Retinal pigment epithelial cell (primary cell): ENCODE results near the gene CYP51A1.
A peak's percentile ranks its signal among the peaks of the same experiment; 100 is the strongest.

Experiments used
- DNase-seq: peaks from one replicate; pipeline ENCODE4 v3.0.0-alpha.2; 2010; ENCODE audit warnings: low read depth
- H3K4me3 ChIP-seq: 2 replicates; pipeline ENCODE4 v1.5.1; 2011; ENCODE audit warnings: mild to moderate bottlenecking, low read length, control low read depth, moderate library complexity
- TF ChIP-seq, protein P1 (sequence below): conservative IDR thresholded peaks from 2 replicates; pipeline ENCODE4 v1.5.1; 2011; ENCODE audit warnings: low read depth, low read length, control low read depth, inconsistent platforms

CYP51A1 gene

DNA sequence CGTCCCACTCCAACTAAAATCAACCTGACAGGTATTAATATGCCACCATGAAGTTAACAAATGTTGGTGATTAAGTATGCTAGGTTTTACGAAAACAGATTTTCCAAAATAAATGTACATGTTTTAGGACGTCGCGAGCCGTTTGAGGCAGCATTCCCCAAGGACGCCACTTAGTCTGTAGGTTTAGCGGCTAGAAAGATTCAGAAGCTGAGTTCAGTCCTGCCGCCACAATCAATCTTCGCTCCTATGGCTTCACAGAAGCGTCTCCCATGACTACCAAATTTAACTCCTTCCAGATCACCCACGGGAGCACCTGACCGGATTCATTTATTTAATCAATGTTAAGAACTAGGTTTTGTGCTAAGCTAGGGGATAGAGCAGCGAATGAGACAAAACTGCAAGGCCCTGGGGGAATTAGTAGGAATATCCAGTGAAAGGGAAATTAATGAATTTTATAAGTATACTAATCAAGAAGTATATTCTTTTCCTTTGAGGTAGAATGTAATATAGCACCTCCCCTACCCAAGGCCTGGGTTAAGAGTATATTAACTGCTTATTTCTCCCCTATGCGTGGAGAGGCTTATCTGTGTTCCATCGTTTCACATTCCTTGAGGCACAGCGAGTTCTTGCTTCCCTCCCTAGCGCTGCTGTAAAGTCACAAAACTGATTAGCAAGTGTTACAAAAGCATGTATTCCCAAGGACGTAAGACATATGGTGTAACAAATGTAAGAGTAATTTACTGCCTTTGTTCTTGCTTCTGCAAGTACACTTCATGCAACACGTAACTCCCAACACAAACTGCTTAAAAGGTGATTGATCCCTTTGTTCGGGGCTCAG is 994 bp upstream of the CYP51A1 start:
- TF ChIP-seq, protein P1, sequence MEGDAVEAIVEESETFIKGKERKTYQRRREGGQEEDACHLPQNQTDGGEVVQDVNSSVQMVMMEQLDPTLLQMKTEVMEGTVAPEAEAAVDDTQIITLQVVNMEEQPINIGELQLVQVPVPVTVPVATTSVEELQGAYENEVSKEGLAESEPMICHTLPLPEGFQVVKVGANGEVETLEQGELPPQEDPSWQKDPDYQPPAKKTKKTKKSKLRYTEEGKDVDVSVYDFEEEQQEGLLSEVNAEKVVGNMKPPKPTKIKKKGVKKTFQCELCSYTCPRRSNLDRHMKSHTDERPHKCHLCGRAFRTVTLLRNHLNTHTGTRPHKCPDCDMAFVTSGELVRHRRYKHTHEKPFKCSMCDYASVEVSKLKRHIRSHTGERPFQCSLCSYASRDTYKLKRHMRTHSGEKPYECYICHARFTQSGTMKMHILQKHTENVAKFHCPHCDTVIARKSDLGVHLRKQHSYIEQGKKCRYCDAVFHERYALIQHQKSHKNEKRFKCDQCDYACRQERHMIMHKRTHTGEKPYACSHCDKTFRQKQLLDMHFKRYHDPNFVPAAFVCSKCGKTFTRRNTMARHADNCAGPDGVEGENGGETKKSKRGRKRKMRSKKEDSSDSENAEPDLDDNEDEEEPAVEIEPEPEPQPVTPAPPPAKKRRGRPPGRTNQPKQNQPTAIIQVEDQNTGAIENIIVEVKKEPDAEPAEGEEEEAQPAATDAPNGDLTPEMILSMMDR = no peak
- peak overlapping the region; percentile 93 for H3K4me3 ChIP-seq
- DNase-seq = no peak

DNA sequence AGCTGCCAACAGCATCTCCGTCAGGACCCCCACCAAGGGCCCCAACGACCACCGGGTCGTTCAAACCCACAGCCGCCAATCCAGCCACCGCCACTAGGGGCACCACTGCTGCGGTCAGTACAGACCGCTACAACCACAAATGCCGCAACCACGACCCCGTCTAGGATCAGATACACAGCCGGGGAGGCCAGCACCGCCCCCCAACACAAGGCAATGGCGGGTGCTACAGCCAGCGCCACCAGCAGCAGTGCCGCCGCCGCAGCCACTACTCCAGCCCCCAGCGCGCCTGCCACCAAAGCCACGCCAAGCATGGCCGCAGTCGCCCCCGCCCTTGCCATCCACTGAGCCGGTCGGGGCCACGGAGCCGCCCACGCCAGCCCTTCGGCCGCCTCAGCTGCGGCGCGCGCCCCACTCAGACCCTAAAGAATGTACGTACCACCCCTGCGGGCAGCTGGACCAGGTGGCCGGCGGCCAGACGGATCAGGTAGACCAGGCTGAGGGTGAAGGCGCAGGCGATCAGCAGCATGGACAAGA is 473 bp downstream of the CYP51A1 start:
- TF ChIP-seq, protein P1 = peak; percentile 90
- peak; percentile 39 for DNase-seq
- peak overlapping the region; percentile 93 for H3K4me3 ChIP-seq

DNA sequence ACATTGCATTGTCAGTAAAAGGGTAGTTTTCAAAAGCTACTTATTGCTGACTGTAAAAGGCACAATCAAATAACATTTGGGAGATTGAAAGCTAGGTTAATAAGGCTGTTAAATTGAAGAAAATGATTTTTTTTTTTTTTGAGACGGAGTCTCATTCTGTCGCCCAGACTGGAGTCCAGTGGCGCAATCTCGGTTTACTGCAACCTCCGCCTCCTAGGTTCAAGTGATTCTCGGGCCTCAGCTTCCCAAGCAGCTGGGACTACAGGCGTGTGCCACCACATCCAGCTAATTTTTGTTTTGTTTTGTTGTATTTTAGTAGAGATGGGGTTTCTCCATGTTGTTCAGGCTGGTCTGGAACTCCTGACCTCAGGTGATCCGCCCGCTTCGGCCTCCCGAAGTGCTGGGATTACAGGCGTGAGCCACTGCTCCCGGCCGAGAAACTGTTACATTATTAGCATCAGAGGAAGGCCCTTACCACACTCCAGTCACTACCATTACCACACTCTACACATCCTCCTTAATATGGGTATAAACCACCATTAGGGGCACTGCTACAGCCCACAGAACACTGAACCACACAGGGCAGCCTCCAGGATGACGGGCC is 1.0 kb downstream of the CYP51A1 start:
- TF ChIP-seq, protein P1 = no peak
- peak overlapping the region; percentile 93 for H3K4me3 ChIP-seq
- no peak for DNase-seq

DNA sequence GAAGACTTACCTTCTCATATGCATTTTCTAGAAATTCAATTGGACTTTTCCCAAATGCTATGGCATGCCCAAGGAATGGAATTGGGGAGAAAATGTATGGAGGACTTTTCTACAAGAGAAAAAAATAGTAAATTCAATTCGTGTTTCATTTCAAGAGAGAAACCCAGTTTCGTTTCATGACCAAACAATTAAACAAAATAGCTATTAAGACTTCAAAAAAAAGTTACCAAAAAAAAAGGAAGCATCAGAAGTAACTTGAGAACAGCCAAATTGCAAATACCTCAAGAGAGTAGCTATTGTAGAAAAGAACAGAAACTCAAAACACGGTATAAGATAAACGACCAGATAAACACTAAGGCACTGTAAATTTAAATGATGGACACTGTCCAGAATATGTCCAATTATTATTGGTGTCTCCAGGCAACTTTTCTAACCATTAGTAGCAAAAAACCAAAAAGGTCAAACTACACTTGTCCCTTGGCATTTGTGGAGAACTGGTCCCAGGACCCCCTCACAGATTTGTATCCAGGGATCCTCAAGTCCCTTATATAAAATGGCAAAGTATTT is 2.4 kb downstream of the CYP51A1 start:
- peak overlapping the region; percentile 93 for H3K4me3 ChIP-seq
- TF ChIP-seq, protein P1 = no peak
- DNase-seq = no peak

DNA sequence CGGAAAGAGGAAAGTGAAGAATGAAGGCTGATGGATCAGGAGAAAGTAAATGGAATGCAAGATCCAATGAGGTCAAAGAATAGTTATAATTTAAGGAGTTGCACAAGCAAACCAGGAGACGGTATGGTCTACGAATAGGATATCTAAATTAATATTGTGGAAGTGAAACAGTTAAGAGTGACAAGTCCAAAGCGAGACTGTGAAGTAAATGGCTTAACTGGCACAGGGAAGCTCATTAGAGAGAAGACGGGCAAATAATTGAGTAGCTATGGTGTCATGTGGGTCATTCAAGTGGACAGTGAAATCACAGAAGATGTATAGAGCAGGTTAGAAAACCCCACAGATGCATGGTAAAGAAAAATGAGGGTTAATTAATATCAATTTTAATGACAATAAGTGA is 3.2 kb downstream of the CYP51A1 start:
- TF ChIP-seq, protein P1 = no peak

DNA sequence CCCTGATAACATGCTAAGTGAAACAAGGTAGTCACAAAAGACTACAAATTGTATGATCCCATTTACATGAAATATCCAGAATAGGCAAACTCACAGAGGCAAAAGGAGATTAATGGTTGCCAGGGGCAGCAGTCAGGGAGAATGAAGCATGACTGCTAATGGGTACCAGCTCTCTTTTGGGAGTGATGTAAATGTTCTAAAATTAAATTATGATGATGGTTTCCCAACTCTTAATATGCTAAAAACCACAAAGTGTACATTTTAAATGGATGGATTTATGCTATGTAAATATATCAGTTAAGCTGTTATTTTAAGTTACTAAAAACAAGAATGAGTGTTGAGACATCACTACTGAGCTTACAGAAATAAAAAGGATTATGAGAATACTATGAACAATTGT is 12.6 kb downstream of the CYP51A1 start:
- no peak overlapping the region for H3K4me3 ChIP-seq
- TF ChIP-seq, protein P1 = no peak
- no peak for DNase-seq

More for the DNA sequence above, 3.2 kb downstream of the CYP51A1 start:
- no peak for DNase-seq
- H3K4me3 ChIP-seq = no peak overlapping the region
